Measurements from ENCODE around the gene NRARP.
"Not testable (repeated sequence)": the region's sequence is repeated elsewhere in the genome, so short reads cannot be mapped to it uniquely, and the experiment has no call there.

NRARP gene, protein sequence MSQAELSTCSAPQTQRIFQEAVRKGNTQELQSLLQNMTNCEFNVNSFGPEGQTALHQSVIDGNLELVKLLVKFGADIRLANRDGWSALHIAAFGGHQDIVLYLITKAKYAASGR

DNA sequence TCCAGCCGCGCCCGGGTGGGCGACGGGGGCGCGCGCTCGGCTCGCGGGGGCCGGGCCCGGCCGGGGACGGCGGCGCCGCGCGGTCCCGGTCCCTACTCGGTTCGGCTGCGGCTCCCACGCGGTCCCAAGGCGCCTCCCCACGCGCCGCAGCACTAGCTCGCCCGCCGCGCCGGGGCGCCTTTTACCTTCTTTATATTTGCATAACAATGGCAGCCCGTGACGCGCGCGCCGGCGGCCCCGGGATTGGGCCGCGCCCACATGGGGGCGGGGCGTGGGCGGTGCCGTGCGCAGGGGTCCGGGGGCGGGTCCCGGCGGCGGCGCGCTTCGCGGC, at the start of gene NRARP:
TSS of gene NRARP (minus strand) at position 154 of the 331 bp plus-strand sequence. CDS start 343 bp downstream, outside the sequence.
- DNase-seq, result peak; percentile 91

- no peak for DNase-seq
These were observed 48.9 kb upstream of the NRARP start for GRCh38 chr9:137350696-137351584.

GRCh38 chr9:137349471-137350033, 47.5 kb upstream of the NRARP start:
- DNase-seq, result no peak

GRCh38 chr9:137348769-137349470, 46.8 kb upstream of the NRARP start:
- DNase-seq, result no peak

DNA sequence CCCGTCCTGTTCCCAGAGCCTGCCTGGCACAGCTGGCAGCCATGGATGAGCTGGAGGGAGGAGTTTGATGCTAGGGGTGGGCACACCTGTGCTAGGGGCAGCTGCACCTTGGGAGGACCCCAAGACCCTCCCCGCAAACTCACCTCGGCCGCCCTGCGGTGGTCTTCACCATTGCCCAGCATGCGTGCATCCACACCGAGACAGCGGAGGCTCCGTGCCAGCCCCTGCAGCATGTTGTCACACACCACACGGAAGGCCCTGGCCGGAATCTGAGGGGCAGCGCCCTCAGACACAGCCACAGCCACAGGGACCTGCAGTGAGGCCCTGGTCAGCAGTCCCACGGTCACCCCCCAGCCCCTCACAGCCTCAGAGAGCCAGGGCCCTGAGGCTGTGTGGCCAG, 45.9 kb upstream of the NRARP start:
- DNase-seq, result no peak

GRCh38 chr9:137342482-137342881, 40.4 kb upstream of the NRARP start:
- DNase-seq, result no peak

DNA sequence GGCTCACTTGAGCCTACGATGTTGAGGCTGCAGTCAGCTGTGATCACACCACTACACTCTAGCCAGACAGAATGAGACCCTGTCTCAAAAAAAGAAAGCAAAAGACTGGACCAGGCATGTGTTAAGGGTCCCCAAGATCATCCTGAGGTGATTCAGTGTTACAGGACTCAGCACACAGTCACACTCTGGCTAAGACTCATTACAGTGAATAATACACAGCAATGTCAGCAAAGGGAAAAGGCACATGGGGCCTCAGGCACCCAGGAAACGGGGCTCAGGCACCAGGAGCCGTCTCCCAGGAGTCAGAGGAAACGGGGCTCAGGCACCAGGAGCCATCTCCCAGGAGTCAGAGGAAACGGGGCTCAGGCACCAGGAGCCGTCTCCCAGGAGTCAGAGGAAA, 39.2 kb upstream of the NRARP start:
- no peak for DNase-seq

- not testable (repeated sequence) for DNase-seq
These were observed 37.9 kb upstream of the NRARP start for GRCh38 chr9:137339908-137340462.

DNA sequence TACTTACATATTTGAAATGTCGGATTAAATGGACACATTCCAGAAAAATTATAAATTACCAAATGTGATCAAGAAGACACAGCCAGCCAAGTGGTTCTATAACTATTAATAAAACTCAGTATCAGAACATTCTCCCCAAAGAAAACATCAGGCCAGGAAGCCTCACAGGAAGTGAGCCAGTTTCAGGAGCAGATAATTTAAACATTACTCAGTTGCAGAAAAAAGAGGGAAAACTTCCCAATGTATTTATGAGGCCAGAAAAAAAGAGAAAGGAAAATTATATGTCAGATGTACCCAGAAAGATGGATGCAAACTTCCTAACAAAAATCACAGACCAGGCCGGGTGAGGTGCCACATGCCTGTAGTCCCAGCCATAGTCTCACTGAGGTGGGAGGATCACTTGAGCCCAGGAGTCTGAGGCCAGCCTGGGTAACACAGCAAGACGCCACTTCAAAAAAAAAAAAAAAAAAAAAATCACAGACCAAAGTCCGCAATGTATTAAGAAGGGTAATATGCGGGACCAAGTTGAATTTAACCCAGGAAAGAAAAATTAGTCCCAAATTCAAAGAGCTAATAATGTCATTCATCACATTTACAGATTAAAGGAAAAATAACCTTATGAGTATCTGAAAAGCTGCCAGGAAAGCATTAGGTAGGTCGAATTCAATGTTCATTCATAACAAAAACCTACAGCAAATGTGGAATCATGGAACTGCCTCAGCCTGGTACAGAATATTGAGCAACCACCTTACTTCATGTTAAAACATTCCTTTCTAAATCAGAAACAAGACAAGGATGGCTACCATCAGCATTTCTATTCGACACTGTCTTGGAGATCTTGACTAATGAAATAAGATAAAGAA, 37.2 kb upstream of the NRARP start:
- no peak for DNase-seq

DNA sequence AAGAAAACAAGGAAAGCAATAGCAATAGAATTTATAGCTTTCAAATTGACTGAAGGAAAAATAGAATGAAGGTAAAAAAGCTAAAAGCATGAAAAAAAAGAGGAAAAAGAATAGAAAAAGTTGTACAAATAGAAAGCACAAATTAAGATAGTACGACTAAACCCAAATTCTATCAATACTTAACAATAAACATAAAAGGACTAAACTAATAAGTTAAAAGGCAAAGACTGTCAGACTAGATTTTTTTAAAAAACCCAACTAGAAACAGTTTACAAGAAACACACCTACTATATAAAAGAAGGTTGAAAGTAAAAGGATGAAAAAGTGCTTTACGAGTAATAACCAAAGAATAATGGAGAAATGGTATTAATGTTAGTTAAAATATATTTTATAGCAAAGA, 34.7 kb upstream of the NRARP start:
- DNase-seq, result no peak

- DNase-seq, result no peak
These were observed 31.1 kb upstream of the NRARP start for GRCh38 chr9:137333016-137333671.

DNA sequence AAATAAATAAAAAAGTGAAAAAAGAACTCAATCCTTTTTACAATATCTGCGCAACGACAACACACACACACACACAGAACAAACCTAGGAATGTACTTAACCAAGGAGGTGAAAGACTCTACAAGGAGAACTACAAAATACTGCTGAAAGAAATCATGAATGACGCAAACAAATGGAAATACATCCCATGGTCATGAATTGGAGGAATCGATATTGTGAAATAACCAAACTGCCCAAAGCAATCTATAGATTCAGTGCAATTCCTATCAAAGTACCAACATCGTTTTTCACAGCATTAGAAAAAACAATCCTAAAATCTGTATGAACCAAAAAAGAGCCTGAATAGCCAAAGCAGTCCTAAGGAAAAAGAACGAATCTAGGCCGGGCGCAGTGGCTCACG, 29.9 kb upstream of the NRARP start:
- no peak for DNase-seq

GRCh38 chr9:137330689-137331088, 28.6 kb upstream of the NRARP start:
- no peak for DNase-seq

GRCh38 chr9:137329590-137329989, 27.5 kb upstream of the NRARP start:
- not testable (repeated sequence) for DNase-seq

DNA sequence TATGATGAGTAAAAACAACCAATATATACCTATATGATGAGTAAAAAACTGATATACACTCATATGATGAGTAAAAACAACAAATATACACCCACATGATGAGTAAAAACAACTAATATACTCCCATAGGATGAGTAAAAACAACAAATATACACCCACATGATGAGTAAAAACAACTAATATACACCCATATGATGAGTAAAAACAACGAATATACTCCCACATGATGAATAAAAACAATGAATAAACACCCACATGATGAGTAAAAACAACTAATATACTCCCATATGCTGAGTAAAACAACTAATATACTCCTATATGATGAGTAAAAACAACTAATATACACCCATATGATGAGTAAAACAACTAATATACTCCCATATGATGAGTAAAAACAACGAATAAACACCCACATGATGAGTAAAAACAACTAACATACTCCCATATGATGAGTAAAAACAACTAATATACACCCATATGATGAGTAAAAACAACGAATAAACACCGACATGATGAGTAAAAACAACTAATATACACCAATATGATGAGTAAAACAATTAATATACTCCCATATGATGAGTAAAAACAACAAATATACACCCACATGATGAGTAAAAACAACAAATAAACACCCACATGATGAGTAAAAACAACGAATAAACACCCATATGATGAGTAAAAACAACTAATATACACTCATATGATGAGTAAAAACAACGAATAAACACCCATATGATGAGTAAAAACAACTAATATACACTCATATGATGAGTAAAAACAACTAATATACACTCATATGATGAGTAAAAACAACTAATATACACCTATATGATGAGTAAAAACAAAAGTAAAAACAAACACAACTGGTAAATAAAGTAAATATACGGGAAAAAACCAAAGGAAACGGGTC, 25.8 kb upstream of the NRARP start:
- DNase-seq, result not testable (repeated sequence)

- no peak for DNase-seq
These were observed 24.5 kb upstream of the NRARP start for GRCh38 chr9:137326445-137327065.

DNA sequence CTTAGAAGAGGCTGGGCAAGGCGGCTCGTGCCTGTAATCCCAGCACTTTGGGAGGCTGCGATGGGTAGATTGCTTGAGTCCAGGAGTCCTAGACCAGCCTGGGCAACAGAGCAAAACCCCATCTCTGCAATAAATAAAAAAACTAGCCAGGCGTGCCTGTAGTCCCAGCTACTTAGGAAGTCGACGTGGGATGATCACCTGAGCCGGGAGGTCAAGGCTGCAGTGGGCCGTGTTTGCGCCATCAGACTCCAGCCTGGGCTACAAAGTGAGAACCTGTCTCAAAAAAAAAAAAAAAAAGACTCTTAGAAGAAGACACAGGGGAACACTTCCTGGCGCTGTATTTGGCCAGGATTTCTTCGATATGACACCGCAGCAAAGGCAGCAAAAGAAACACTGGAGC, 23.7 kb upstream of the NRARP start:
- no peak for DNase-seq

DNA sequence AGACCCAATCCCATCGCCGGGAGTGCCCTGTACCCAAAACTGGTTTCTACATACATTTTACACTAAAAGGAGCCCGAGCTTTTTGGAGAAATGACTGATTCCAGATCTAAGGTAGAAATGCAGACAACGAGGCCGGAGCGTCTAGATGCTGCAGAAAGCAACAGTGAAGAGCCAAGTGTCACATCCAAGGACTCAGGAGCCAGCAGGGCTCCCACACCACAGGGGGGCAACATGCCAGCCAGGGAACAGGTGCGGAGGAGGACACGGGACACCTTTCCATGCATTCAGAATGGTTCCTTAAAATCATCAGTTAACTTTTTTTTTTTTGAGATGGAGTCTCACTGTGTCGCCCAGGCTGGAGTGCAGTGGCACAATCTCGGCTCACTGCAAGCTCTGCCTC, 23.1 kb upstream of the NRARP start:
- DNase-seq, result no peak

DNA sequence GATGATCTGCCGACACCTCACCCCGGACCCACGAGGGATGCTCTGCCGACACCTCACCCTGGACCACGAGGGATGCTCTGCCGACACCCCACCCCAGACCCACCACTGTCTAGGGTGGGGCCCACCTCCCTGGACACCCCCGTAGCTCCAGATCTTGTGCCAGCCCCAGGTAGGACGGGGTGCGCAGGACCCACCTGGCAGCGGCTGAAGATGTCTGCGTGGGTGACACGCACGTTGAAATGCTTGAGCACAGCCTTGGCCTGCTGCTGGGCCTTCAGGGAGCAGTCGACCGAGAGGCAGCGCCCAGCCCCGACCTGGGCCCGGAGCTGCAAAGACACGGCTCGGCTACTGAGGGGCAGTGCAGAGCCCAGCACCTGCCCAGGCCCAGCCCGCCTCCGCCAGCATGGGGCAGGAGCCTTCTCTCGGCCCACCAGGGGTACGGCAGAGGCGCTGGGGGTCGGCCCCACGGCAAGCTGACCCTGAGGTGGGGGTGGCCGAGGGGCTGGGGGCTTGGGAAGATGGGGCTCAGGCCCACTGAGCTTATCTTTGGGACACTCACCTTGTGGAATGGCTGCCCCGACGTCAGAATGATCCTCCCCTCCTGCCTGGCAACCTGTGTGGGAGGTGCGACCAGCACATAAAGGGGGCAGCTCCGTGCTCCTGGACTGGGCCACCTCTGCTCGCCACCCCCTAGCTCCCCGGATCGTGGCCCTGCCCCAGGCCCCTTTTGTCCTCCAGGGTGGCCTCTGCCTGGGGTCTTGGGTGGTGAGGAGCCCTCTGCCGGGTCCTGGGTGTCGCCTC, 21.7 kb upstream of the NRARP start:
- DNase-seq, result no peak
